Breast epithelium (tissue), 4 donors: ENCODE measurements around the gene HSDL1. TPM values are rescaled to one million over a fixed set of nuclear protein-coding genes. Genes with fewer than 3 reads are reported as not detected.

Experiments used
- DNase-seq, 2 donors: peaks; one replicate each; pipeline ENCODE4 v3.0.0-alpha.2; 2019; ENCODE audit warnings: low spot score in 2 of 2
- H3K27ac ChIP-seq, 2 donors: fragments of 200-600 bp; sonication (generic) in 1 of 2; one replicate each; pipeline ENCODE4 v1.5.1; 2016 to 2019; ENCODE audit warnings: mild to moderate bottlenecking in 1 of 2
- H3K27me3 ChIP-seq, 2 donors: fragments of 200-600 bp; sonication (generic) in 1 of 2; one replicate each; pipeline versions ENCODE4 v1.5.1 to v1.6.0; 2017 to 2019; ENCODE audit warnings: control low read depth in 1 of 2, mild to moderate bottlenecking in 1 of 2
- H3K36me3 ChIP-seq: fragments of 200-600 bp; one replicate; pipeline ENCODE4 v1.5.1; 2019
- H3K4me1 ChIP-seq, 2 donors: fragments of 200-600 bp; sonication (generic); one replicate each; pipeline ENCODE4 v1.5.1; 2016 to 2019; ENCODE audit warnings: control low read depth in 1 of 2
- H3K4me3 ChIP-seq, 3 donors: fragments of 200-600 bp; sonication (generic); 1 replicate in 2 of 3; 2 replicates in 1 of 3; pipeline ENCODE4 v1.5.1; 2016 to 2019; ENCODE audit warnings: mild to moderate bottlenecking in 3 of 3, moderate library complexity in 2 of 3
- H3K9me3 ChIP-seq, 2 donors: fragments of 200-600 bp; sonication (generic) in 1 of 2; one replicate each; pipeline ENCODE4 v1.5.1; 2016 to 2019; ENCODE audit warnings: control low read depth in 1 of 2
- CTCF ChIP-seq, 3 donors: fragments of 450-650 bp; IDR thresholded peaks; one replicate each; pipeline ENCODE4 v1.5.1; 2016 to 2017; ENCODE audit warnings: antibody characterized with exemption in 3 of 3, mild to moderate bottlenecking in 3 of 3, moderate library complexity in 3 of 3
- POLR2A ChIP-seq: fragments of 450-650 bp; IDR thresholded peaks from one replicate; pipeline ENCODE4 v1.6.1; 2016; ENCODE audit warnings: antibody characterized with exemption, mild to moderate bottlenecking, moderate library complexity
- POLR2AphosphoS5 ChIP-seq, 3 donors: sonication (generic); formaldehyde crosslinking; IDR thresholded peaks; one replicate each; pipeline ENCODE4 v1.6.1; 2017; ENCODE audit warnings: antibody characterized with exemption in 3 of 3
- intact Hi-C: fragments of 100-400 bp; cut with DNase I; formaldehyde crosslinking; loops from one replicate; pipeline ENCODE4 v1.15.1; 2023; ENCODE audit warnings: low total_unique reads
- total RNA-seq, 3 donors: library from RNA; depleted of rRNA; stranded (reverse); fragments of >200 nt; gene quantifications; one replicate each; pipeline ENCODE4 v1.1.0, GENCODE V29; 2016

Gene HSDL1
- total RNA-seq, 3 donors from 2014 or later = 17.0 to 25.8 (median 21.0) TPM

- Histone ChIP-seq H3K9me3 (no peaks in the 10 kb centered on the region), H3K4me3 (no peak overlapping the region), H3K27me3 (no peaks in the 10 kb centered on the region), H3K36me3 (no peaks in the 10 kb centered on the region), H3K4me1 (no peaks in the 10 kb centered on the region), H3K27ac (peak overlapping the region in 1 of 2 donors; percentile 10)
- TF ChIP-seq POLR2A = no peak
- TF ChIP-seq POLR2AphosphoS5 (IDR thresholded peaks at IDR 0.05) = no peak
- no peak for TF ChIP-seq CTCF (IDR thresholded peaks at IDR 0.05)
- no peak for DNase-seq
- intact Hi-C loops = loop anchor here (10.0 kb wide), 1 partner anchor 102 kb away; the partner anchor contains the start of gene TAF1C
These were observed 62.0 kb downstream of the HSDL1 start for GRCh38 chr16:84082835-84083569.

- no peaks in the 10 kb centered on the region for H3K9me3 ChIP-seq
- no peaks in the 10 kb centered on the region for H3K36me3 ChIP-seq
- intact Hi-C loops = loop anchor here (10.0 kb wide), 1 partner anchor 103 kb away; the partner anchor contains the start of gene TAF1C
- no peaks in the 10 kb centered on the region for H3K27me3 ChIP-seq
- DNase-seq = no peak
- no peaks in the 10 kb centered on the region for H3K4me1 ChIP-seq
- H3K27ac ChIP-seq = no peak overlapping the region
- TF ChIP-seq POLR2AphosphoS5 (IDR thresholded peaks at IDR 0.05) (no peak), CTCF (IDR thresholded peaks at IDR 0.05) (no peak), POLR2A (no peak)
- H3K4me3 ChIP-seq = no peak overlapping the region
These were observed 62.9 kb downstream of the HSDL1 start for GRCh38 chr16:84082110-84082509.

GRCh38 chr16:84081446-84081989, 63.5 kb downstream of the HSDL1 start:
- Histone ChIP-seq H3K36me3 (peaks cover 2% of the 10 kb centered on the region), H3K4me3 (no peak overlapping the region), H3K27ac (no peak overlapping the region), H3K4me1 (no peaks in the 10 kb centered on the region), H3K27me3 (no peaks in the 10 kb centered on the region), H3K9me3 (no peaks in the 10 kb centered on the region)
- intact Hi-C loops = loop anchor here (10.0 kb wide), 1 partner anchor 103 kb away; the partner anchor contains the start of gene TAF1C
- no peak for DNase-seq
- TF ChIP-seq CTCF (IDR thresholded peaks at IDR 0.05) = no peak
- no peak for TF ChIP-seq POLR2A
- no peak for TF ChIP-seq POLR2AphosphoS5 (IDR thresholded peaks at IDR 0.05)

GRCh38 chr16:84080813-84081212, 64.2 kb downstream of the HSDL1 start:
- no peak overlapping the region for H3K27ac ChIP-seq
- TF ChIP-seq POLR2A (no peak), CTCF (IDR thresholded peaks at IDR 0.05) (no peak), POLR2AphosphoS5 (IDR thresholded peaks at IDR 0.05) (no peak)
- H3K9me3 ChIP-seq = no peaks in the 10 kb centered on the region
- no peaks in the 10 kb centered on the region for H3K27me3 ChIP-seq
- H3K4me1 ChIP-seq = no peaks in the 10 kb centered on the region
- intact Hi-C loops = loop anchor here (10.0 kb wide), 1 partner anchor 104 kb away; the partner anchor contains the start of gene TAF1C
- H3K4me3 ChIP-seq = no peak overlapping the region
- no peak for DNase-seq
- H3K36me3 ChIP-seq = peaks cover 3% of the 10 kb centered on the region

- H3K4me3 ChIP-seq = no peak overlapping the region
- no peak for TF ChIP-seq POLR2AphosphoS5 (IDR thresholded peaks at IDR 0.05)
- TF ChIP-seq CTCF (IDR thresholded peaks at IDR 0.05) = no peak
- TF ChIP-seq POLR2A = no peak
- peaks cover 3% of the 10 kb centered on the region for H3K36me3 ChIP-seq
- H3K27ac ChIP-seq = no peak overlapping the region
- H3K27me3 ChIP-seq = no peaks in the 10 kb centered on the region
- H3K9me3 ChIP-seq = no peaks in the 10 kb centered on the region
- no peak for DNase-seq
- intact Hi-C loops = loop anchor here (10.0 kb wide), 1 partner anchor 104 kb away; the partner anchor contains the start of gene TAF1C
- H3K4me1 ChIP-seq = no peaks in the 10 kb centered on the region
These were observed 64.6 kb downstream of the HSDL1 start for GRCh38 chr16:84080378-84080777.
